Ovary (tissue), 9 donors: ENCODE data around the gene PLXNA3. TPM values are rescaled to one million over a fixed set of nuclear protein-coding genes. Genes with fewer than 3 reads are reported as not detected.

Source experiments
- DNase-seq, 5 donors: peaks; one replicate each; pipeline ENCODE4 v3.0.0-alpha.2; 2019 to 2020
- H3K27ac ChIP-seq, 2 donors: fragments of 200-600 bp; one replicate each; pipeline versions ENCODE4 v1.5.1 to v1.8.0; 2019 to 2022
- H3K27me3 ChIP-seq: fragments of 200-600 bp; one replicate; pipeline ENCODE4 v1.8.0; 2022
- H3K36me3 ChIP-seq: fragments of 200-600 bp; sonication (generic); one replicate; pipeline ENCODE4 v1.5.1; 2019
- H3K4me1 ChIP-seq: one replicate; pipeline ENCODE4 v1.8.1; 2013; ENCODE audit warnings: mild to moderate bottlenecking, moderate library complexity; ENCODE audit not compliant: insufficient read depth
- H3K4me3 ChIP-seq: fragments of 200-600 bp; sonication (generic); one replicate; pipeline ENCODE4 v1.5.1; 2017
- H3K9me3 ChIP-seq, 2 donors: fragments of 200-600 bp in 1 of 2; sonication (generic) in 1 of 2; one replicate each; pipeline versions ENCODE4 v1.5.1 to v1.8.1; 2013 to 2019; ENCODE audit warnings: mild to moderate bottlenecking in 1 of 2, moderate library complexity in 1 of 2
- CTCF ChIP-seq, 3 donors: fragments of 450-650 bp in 2 of 3; fragments of 200-600 bp in 1 of 3; IDR thresholded peaks; one replicate each; pipeline versions ENCODE4 v1.5.1 to v1.8.0; 2016 to 2022; ENCODE audit warnings: antibody characterized with exemption in 3 of 3, mild to moderate bottlenecking in 1 of 3
- EP300 ChIP-seq: sonication (generic); formaldehyde crosslinking; IDR thresholded peaks from one replicate; pipeline ENCODE4 v1.6.1; 2017; ENCODE audit warnings: antibody characterized with exemption
- POLR2A ChIP-seq: fragments of 450-650 bp; IDR thresholded peaks from one replicate; pipeline ENCODE4 v1.6.1; 2017; ENCODE audit warnings: antibody characterized with exemption, mild to moderate bottlenecking, moderate library complexity
- WGBS, 3 donors: extraction: QIAGEN DNeasy Blood & Tissue Kit in 1 of 3; methylation state at CpG; one replicate each; pipeline versions ENCODE4 v1.1.5 to v1.1.7; 2013 to 2017; 5-methylcytosine and 5-hydroxymethylcytosine counted together
- intact Hi-C, 4 donors: fragments of 100-400 bp; cut with DNase I; formaldehyde crosslinking; loops; one replicate each; pipeline versions ENCODE4 v1.11.0 to v1.15.1; 2022 to 2023
- polyA plus RNA-seq, 2 donors: library from polyadenylated mRNA; stranded (reverse); fragments of 200-250 nt in 1 of 2; fragments of 350-450 nt in 1 of 2; fragmentation: Illumina TruSeq in 1 of 2; extraction: RNeasy Lipid Tissue Mini Kit (QIAGEN cat#74804) in 1 of 2; gene quantifications; one replicate each; pipeline ENCODE4 v1.2.3, GENCODE V29; 2013 to 2014
- total RNA-seq, 7 donors: library from RNA; depleted of rRNA in 2 of 7; stranded (reverse); fragments of >200 nt in 2 of 7; fragmentation: NEBNext Ultra II Directional in 3 of 7; extraction: Animal tissue kit (Norgen Biotek cat#: 25700) in 3 of 7; gene quantifications; one replicate each; pipeline versions ENCODE4 v1.1.0 to v1.2.4, GENCODE V29; 2016 to 2023
- donor health status: DM: no; HTN: no; CAD: no; lungs with moderate emphysema.
- donor health status: DM: no; HTN: no; CAD: no.
- donor health status: Bipolar disorder and iron deficiency.
- donor health status: DM: yes; HTN: yes; CAD: no.
- donor health status: DM: no; HTN: no; CAD: no.
- donor health status: DM: yes; HTN: yes; CAD: no.

PLXNA3 gene
- total and polyA plus RNA-seq, 9 donors, result 9.5 to 118 (median 43.2) TPM

- Histone ChIP-seq H3K27ac (no peak overlapping the region), H3K9me3 (no peaks in the 10 kb centered on the region), H3K4me1 (no peaks in the 10 kb centered on the region), H3K27me3 (no peaks in the 10 kb centered on the region), H3K36me3 (no peaks in the 10 kb centered on the region), H3K4me3 (no peak overlapping the region)
- TF ChIP-seq CTCF (IDR thresholded peaks at IDR 0.05), result no peak
- no peak for TF ChIP-seq EP300
- no peak for DNase-seq
- intact Hi-C loops, result no loop called here
- WGBS, 3 donors, result 78 to 79% (median 79%) methylated on average over 7 of the region's 7 CpGs
Measured at GRCh38 chrX:154483325-154483724, 25.2 kb downstream of the PLXNA3 start.

GRCh38 chrX:154484255-154485149, 26.4 kb downstream of the PLXNA3 start:
- no peak overlapping the region for H3K27ac ChIP-seq
- no peaks in the 10 kb centered on the region for H3K4me1 ChIP-seq
- no peaks in the 10 kb centered on the region for H3K36me3 ChIP-seq
- H3K9me3 ChIP-seq, result no peaks in the 10 kb centered on the region
- intact Hi-C loops, result no loop called here
- no peaks in the 10 kb centered on the region for H3K27me3 ChIP-seq
- DNase-seq, result peak in 1 of 5 donors; percentile 23
- WGBS, 3 donors, result 85 to 86% (median 86%) methylated on average over 16 of the region's 16 CpGs
- H3K4me3 ChIP-seq, result no peak overlapping the region
- no peak for TF ChIP-seq POLR2A
- no peak for TF ChIP-seq EP300
- TF ChIP-seq CTCF (IDR thresholded peaks at IDR 0.05), result no peak

GRCh38 chrX:154485150-154486051, 27.3 kb downstream of the PLXNA3 start:
- H3K27me3 ChIP-seq, result no peaks in the 10 kb centered on the region
- WGBS, 3 donors, result 63 to 66% (median 66%) methylated on average over 32 to 35 of the region's 35 CpGs
- no peaks in the 10 kb centered on the region for H3K4me1 ChIP-seq
- peak in 2 of 5 donors; percentile 31 to 56 for DNase-seq
- intact Hi-C loops, result no loop called here
- H3K36me3 ChIP-seq, result no peaks in the 10 kb centered on the region
- no peaks in the 10 kb centered on the region for H3K9me3 ChIP-seq
- TF ChIP-seq POLR2A, result no peak
- TF ChIP-seq CTCF (IDR thresholded peaks at IDR 0.05), result no peak
- no peak for TF ChIP-seq EP300
- H3K4me3 ChIP-seq, result peak overlapping the region; percentile 53
- peak overlapping the region; percentile 52 to 80 for H3K27ac ChIP-seq

- Histone ChIP-seq H3K27ac (peak overlapping the region; percentile 52 to 80), H3K9me3 (no peaks in the 10 kb centered on the region), H3K27me3 (no peaks in the 10 kb centered on the region), H3K36me3 (no peaks in the 10 kb centered on the region), H3K4me3 (peak overlapping the region; percentile 53), H3K4me1 (no peaks in the 10 kb centered on the region)
- TF ChIP-seq CTCF (IDR thresholded peaks at IDR 0.05) (no peak), POLR2A (no peak), EP300 (no peak)
- peak; percentile 64 to 83 (median 79) for DNase-seq
- 36 to 49% (median 43%) methylated on average over 35 of the region's 35 CpGs for WGBS, 3 donors
- intact Hi-C loops, result no loop called here
Measured at GRCh38 chrX:154486052-154486395, 27.9 kb downstream of the PLXNA3 start.
